GM18951 (cell line): ENCODE measurements around the gene SGMS2.
A peak's percentile ranks its signal among the peaks of the same experiment; 100 is the strongest.

ENCODE experiments used
- POLR2A ChIP-seq: IDR thresholded peaks from 4 replicates; pipeline ENCODE4 v1.6.1; 2011; ENCODE audit warnings: mild to moderate bottlenecking; ENCODE audit not compliant: insufficient read length, insufficient read depth; ENCODE audit errors: extremely low read depth
- in situ Hi-C: fragments of 300-500 bp; cut with MboI; formaldehyde crosslinking; loops from one replicate; pipeline ENCODE4 v1.12.0; 2022; ENCODE audit warnings: low sequenced_read_pairs, mixed read lengths, inconsistent platforms; ENCODE audit not compliant: unreplicated experiment

Gene SGMS2

GRCh38 chr4:107824350-107825071 lies at the start of gene SGMS2:
TSS of gene SGMS2 (plus strand) at chr4:107824932. CDS start at chr4:107895554, 70,622 bp downstream.
- peak; percentile 43 for TF ChIP-seq POLR2A
- in situ Hi-C loops = no loop called here

DNA sequence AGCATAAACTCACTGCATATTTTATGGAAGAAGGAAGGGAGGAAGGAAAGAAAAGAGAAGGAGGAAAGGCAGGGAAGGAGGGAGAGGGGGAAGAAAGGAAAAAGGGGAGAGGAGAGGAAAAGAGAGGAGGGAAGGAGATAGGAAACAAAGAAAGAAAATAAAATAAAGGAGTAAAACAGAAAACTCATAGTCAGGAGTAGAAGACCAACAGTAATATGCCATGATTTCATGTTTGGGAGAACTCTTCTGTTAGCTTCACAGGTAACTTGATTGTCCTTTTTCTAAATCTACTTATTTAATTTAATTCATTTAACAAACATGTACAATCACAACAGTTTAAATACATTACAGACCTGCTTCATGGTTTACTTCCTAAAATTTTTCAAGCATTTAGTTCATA lies 46.8 kb upstream of the SGMS2 start:
- no peak for TF ChIP-seq POLR2A
- in situ Hi-C loops = no loop called here

- no peak for TF ChIP-seq POLR2A
- in situ Hi-C loops = no loop called here
These were observed 45.8 kb upstream of the SGMS2 start for GRCh38 chr4:107778784-107779530.

DNA sequence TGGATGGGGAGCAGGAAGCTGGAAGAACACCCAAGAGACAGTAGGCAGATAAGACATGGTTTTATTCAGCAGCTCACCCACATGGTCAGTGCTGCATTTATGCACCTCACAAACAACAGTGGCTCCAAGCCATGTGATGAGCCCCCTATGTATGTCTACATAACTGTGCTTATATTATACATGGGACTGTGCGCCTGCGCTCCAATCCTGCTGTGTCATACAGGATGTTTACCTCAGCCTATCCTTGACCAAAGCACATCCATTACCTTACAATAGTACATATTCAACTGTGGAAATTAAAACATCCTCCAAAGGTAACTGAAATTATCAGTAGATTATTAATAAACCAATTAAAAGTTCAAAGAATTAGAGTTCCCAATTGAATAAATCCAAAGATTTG lies 44.1 kb upstream of the SGMS2 start:
- in situ Hi-C loops = no loop called here
- TF ChIP-seq POLR2A = no peak

DNA sequence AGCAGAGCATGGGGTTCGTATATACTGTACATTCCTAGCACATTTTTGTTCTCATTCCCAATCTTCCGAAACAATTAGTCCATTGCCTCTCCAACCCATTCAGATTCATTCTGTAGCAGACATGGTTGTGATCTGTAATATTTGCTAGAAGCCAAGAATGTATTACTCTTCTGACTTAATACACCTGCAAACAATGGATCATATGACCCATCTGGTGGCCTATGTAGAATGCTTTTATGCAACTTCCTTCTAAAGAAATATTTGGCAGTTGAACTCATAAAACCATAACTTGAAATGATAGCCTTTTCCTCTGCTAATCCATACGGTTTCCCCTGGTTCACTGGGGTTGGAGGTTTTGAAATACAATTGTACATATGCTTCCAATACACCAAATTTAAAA lies 32.8 kb upstream of the SGMS2 start:
- in situ Hi-C loops = no loop called here
- no peak for TF ChIP-seq POLR2A

DNA sequence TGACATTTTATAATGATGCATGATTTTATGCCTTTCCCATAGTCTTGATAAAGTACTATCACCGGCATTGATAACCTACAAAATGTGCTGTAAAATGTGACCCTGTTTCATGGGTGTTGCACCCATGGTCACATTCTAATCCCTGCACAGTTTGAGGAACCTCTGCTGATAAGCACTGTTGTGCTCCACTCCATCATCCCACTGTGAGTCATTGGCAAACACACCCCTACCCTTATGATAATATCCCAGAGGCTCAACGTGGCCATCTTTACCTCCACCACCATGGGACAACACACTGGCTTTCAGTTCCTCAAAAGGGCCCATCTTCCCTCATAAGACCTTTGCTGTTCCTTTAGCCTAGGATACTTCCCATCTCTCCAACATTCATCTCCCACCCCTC lies 32.0 kb upstream of the SGMS2 start:
- no peak for TF ChIP-seq POLR2A
- in situ Hi-C loops = no loop called here

GRCh38 chr4:107793996-107794395 lies 30.7 kb upstream of the SGMS2 start:
- in situ Hi-C loops = no loop called here
- no peak for TF ChIP-seq POLR2A

DNA sequence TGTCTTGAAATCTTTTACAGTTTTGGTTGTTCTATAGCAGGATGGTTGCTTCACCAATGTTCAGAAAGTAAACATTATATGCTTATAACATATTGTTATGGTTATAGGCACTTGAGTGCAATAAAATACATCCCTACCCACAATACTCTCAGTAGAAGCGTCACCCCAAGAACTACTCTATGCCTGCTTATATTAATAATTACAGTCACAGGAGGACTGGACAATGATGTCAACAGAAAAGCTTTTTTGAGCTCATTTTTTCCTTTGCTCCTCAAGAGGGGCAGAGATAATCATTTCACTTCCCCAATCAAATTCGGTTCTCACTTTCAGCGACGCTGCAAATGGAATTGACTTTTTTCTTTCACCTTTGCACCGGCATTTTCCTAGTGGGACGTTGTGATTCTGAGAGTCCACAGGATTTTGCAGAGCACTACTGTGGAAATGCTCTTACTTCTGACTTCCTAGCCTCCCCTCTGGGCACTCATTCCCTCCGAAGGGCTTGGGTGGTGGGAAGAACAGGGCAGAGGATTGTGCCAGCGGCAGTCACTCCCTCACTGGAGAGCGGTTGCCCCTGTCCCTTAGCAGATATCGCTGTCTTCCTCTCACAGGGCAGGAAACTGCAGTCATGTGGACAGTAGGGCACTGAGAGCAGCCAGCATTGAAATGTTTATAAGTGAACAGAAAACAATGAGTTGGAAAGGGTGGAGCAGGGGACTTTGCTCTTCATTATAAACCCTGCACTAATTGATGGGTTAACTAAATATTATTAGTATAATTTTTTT lies 24.9 kb upstream of the SGMS2 start:
- in situ Hi-C loops = no loop called here
- no peak for TF ChIP-seq POLR2A

DNA sequence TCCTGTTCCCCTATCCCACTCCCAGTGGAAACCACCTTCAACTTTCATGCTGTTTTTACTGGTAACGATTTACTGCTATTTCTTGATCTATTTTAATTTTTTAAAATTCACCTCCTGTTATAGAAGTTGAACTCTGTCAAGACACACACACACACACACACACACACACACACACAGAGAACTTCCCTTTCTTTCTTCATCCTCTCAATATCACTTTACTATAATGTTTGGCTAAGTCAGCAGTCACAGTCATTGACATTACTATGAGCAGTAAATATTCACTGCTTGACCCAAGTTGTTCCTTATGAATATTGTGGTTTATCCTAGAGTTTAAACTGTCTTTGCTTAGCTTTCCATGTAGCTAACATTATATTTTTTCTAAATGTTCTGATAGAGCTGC lies 24.0 kb upstream of the SGMS2 start:
- in situ Hi-C loops = no loop called here
- TF ChIP-seq POLR2A = no peak

DNA sequence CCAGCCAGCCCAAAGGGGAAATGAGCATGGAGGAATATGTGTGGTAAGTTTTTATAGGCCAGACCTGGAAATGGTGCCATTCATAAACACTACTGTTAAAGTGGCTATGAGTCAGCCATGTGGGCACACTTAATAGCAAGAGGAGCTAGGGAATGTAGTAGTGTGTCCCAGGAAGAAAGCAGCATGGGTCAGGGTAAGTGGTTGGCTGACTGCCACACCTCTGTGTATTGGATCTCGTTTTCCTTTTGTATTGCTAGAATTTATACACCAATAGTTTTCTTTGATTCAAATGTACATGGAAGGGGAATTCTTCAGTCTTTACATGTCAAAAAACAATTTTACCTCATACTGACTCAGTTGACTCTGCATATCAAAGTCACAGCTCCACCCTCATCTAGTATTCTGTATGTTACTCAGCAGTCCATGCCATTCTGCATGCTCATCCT lies 22.9 kb upstream of the SGMS2 start:
- TF ChIP-seq POLR2A = no peak
- in situ Hi-C loops = no loop called here

- TF ChIP-seq POLR2A = no peak
- in situ Hi-C loops = no loop called here
These were observed 19.8 kb upstream of the SGMS2 start for GRCh38 chr4:107804956-107805355.

GRCh38 chr4:107806196-107806595 lies 18.5 kb upstream of the SGMS2 start:
- in situ Hi-C loops = no loop called here
- no peak for TF ChIP-seq POLR2A

- in situ Hi-C loops = no loop called here
- no peak for TF ChIP-seq POLR2A
These were observed 16.2 kb upstream of the SGMS2 start for GRCh38 chr4:107808572-107808971.
